Sigmoid colon (tissue), 4 donors: ENCODE data around the gene APEH.

Source experiments
- CTCF ChIP-seq, 4 experiments: fragments of 450-650 bp in 3 of 4; fragments of 200-600 bp in 1 of 4; IDR thresholded peaks; one replicate each; pipeline ENCODE4 v1.5.1; 2016 to 2019; ENCODE audit warnings: antibody characterized with exemption in 4 of 4, mild to moderate bottlenecking in 3 of 4, moderate library complexity in 2 of 4
- EP300 ChIP-seq, 4 donors: sonication (generic); formaldehyde crosslinking; IDR thresholded peaks; one replicate each; pipeline ENCODE4 v1.6.1; 2017; ENCODE audit warnings: antibody characterized with exemption in 4 of 4
- POLR2A ChIP-seq, 2 donors: fragments of 450-650 bp; IDR thresholded peaks; one replicate each; pipeline ENCODE4 v1.6.1; 2016; ENCODE audit warnings: antibody characterized with exemption in 2 of 2, mild to moderate bottlenecking in 2 of 2, moderate library complexity in 2 of 2

DNA sequence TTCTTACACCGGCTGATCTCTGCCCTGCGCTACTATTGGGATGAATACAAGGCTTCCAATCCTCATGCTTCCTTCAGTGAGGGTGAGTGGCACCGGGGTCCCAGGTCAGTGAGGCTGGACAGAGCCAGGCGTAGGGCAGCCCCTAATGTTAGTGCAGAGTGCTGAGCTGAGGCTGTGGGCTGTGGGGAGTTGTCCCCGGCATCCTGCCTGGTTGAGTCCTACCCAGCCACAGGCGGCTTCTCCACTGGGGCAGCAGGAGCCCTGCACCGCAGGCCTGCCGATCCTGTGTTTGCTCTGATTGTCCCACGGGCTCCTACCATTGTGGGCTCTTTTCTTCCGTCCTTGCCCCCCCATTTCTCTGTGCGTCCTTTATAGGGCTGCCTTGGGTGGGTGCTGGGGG, 28.5 kb downstream of the APEH start:
- TF ChIP-seq CTCF (IDR thresholded peaks at IDR 0.05) (no peak), POLR2A (IDR thresholded peaks at IDR 0.05) (no peak), EP300 (IDR thresholded peaks at IDR 0.05) (no peak)
